Upper lobe of right lung (tissue), 1 donor: ENCODE measurements around the gene PIK3R6. TPM values are rescaled to one million over a fixed set of nuclear protein-coding genes. Genes with fewer than 3 reads are reported as not detected.

Experiments
- ATAC-seq: fragments of 200-7000 bp; cut with Tn5 transposase; one replicate; pipeline ENCODE4 v1.9.1; 2020; ENCODE audit warnings: mild to moderate bottlenecking, moderate library complexity
- DNase-seq: peaks from one replicate; pipeline ENCODE4 v3.0.0-alpha.2; 2020
- H3K27ac ChIP-seq: fragments of 200-600 bp; one replicate; pipeline ENCODE4 v1.8.0; 2022
- H3K27me3 ChIP-seq: fragments of 200-600 bp; one replicate; pipeline ENCODE4 v1.8.0; 2022; ENCODE audit warnings: mild to moderate bottlenecking
- H3K36me3 ChIP-seq: fragments of 200-600 bp; one replicate; pipeline ENCODE4 v1.8.0; 2022
- H3K4me1 ChIP-seq: fragments of 200-600 bp; one replicate; pipeline ENCODE4 v1.8.0; 2022
- H3K4me3 ChIP-seq: fragments of 200-600 bp; one replicate; pipeline ENCODE4 v1.8.0; 2022; ENCODE audit warnings: mild to moderate bottlenecking
- H3K9me3 ChIP-seq: fragments of 200-600 bp; one replicate; pipeline ENCODE4 v1.8.0; 2022
- CTCF ChIP-seq: fragments of 200-600 bp; IDR thresholded peaks from one replicate; pipeline ENCODE4 v1.8.0; 2022; ENCODE audit warnings: antibody characterized with exemption
- intact Hi-C: fragments of 100-400 bp; cut with DNase I; formaldehyde crosslinking; loops from one replicate; pipeline ENCODE4 v1.11.0; 2022
- total RNA-seq: library from RNA; stranded (reverse); fragmentation: NEBNext Ultra II Directional; extraction: Animal tissue kit (Norgen Biotek cat#: 25700); gene quantifications from one replicate; pipeline ENCODE4 v1.2.1, GENCODE V29; 2021
- donor health status: DM: no; HTN: yes; CAD: no; lungs with severe emphysema.

Gene PIK3R6
- total RNA-seq, 1 donor from 2014 or later, result 2.7 TPM

DNA sequence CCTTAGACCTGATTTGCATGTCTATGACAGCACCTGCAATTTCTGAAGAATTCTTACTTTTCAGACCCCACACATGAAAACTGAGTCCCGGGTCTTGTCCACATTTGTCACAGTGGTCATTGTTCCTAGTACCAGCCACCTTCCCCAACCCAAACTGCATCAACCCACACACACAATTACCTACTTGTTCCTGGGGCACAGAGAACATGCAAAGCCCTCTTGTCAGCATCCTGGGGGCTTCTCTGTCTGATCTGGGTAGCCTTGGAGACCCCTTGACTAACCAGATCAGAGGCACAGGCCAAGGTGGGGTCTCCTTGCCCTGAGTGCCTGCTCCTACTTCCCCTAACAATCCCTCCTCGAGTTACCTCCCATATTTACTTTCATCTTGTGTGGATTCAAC, 36.7 kb upstream of the PIK3R6 start:
- intact Hi-C loops, result no loop called here
- H3K9me3 ChIP-seq, result no peaks in the 10 kb centered on the region
- no peak for TF ChIP-seq CTCF
- no peak for ATAC-seq
- no peak for DNase-seq
- peaks cover 7% of the 10 kb centered on the region for H3K36me3 ChIP-seq
- no peaks in the 10 kb centered on the region for H3K27me3 ChIP-seq
- H3K4me1 ChIP-seq, result no peaks in the 10 kb centered on the region
- no peak overlapping the region for H3K4me3 ChIP-seq
- no peak overlapping the region for H3K27ac ChIP-seq

DNA sequence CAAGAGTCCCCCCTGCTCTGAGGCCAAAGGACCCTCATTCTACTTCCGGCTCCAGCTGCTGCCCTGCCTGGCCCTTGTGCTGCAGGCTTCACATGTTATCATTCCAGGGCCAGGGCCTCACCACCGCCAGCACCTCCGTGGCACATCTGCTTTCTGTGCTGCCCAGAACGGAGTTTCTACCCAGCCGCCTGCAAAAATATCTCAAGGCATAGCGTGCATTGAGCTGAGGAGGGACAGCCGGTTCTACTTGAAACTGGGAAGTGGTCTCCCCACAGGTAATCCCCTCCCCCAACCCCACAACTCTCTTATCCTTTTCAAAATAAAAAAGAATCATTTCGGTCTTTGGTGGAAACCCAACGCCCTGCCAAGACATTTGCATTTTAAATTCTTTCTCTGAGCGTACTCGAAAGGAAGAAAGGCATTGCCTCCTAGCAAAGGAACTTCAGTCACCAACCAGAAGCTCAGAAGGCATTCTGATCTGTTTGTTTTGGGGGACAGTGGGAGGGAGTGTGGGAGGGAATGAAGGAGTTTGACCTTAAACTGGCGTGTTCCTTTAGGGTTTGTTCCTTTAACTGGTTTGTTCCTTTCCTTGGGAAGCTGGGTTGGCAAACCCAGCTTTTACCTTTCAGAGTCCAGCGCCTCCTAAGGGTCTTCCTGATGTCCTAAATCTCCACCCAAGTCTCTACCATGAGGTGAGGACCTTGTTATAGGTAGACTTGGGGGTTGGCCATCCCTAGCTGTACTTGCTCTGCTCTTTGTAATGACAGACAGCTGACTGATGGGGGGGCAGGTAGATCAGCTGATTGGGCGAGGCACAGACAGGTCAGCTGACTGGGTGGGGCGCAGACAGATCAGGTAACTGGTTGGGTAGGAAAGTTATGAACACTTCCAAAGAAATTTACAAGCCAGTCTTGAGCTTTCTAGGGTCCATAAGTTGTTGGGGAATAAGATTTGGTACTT, 33.4 kb upstream of the PIK3R6 start:
- ATAC-seq, result no peak
- DNase-seq, result no peak

DNA sequence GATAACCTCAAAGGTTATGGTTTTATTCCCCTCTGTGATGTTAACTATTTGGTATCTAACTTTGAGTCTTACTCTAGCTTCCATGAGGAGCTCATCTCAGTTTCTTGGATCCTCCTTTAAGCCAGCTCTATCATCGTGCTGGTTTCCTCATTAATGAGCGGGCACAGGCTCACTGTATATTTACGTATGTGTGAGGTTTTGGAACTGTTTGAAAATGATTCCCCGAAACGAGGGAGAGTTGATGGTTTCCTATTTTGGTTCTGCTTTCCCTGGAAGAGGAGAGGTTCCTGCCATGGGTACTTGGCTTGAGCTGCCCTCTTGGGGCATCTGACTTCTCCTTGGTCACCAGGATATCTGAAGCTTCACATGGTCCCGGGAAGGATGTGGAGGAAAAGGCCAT, 32.7 kb upstream of the PIK3R6 start:
- peaks cover 7% of the 10 kb centered on the region for H3K36me3 ChIP-seq
- peaks cover 8% of the 10 kb centered on the region for H3K27me3 ChIP-seq

More for the DNA sequence above, 33.4 kb upstream of the PIK3R6 start:
- H3K27me3 ChIP-seq, result peaks cover 8% of the 10 kb centered on the region
- TF ChIP-seq CTCF, result no peak
- peaks cover 7% of the 10 kb centered on the region for H3K36me3 ChIP-seq
- H3K4me1 ChIP-seq, result no peaks in the 10 kb centered on the region
- intact Hi-C loops, result no loop called here
- H3K9me3 ChIP-seq, result no peaks in the 10 kb centered on the region
- H3K4me3 ChIP-seq, result no peak overlapping the region
- H3K27ac ChIP-seq, result no peak overlapping the region

GRCh38 chr17:8898636-8899035, 31.2 kb upstream of the PIK3R6 start:
- DNase-seq (no peak), ATAC-seq (no peak)
- Histone ChIP-seq H3K27ac (no peak overlapping the region), H3K9me3 (no peaks in the 10 kb centered on the region), H3K4me1 (no peaks in the 10 kb centered on the region), H3K4me3 (no peak overlapping the region), H3K36me3 (no peaks in the 10 kb centered on the region), H3K27me3 (peaks cover 14% of the 10 kb centered on the region)
- TF ChIP-seq CTCF, result no peak
- intact Hi-C loops, result no loop called here

More for the DNA sequence above, 32.7 kb upstream of the PIK3R6 start:
- H3K9me3 ChIP-seq, result no peaks in the 10 kb centered on the region
- ATAC-seq (no peak), DNase-seq (no peak)
- H3K27ac ChIP-seq, result no peak overlapping the region
- TF ChIP-seq CTCF, result no peak
- H3K4me3 ChIP-seq, result no peak overlapping the region
- intact Hi-C loops, result no loop called here
- no peaks in the 10 kb centered on the region for H3K4me1 ChIP-seq

- ATAC-seq (no peak), DNase-seq (no peak)
- H3K27me3 ChIP-seq, result peaks cover 15% of the 10 kb centered on the region
- no peaks in the 10 kb centered on the region for H3K9me3 ChIP-seq
- H3K36me3 ChIP-seq, result no peaks in the 10 kb centered on the region
- TF ChIP-seq CTCF, result no peak
- H3K27ac ChIP-seq, result no peak overlapping the region
- no peak overlapping the region for H3K4me3 ChIP-seq
- H3K4me1 ChIP-seq, result no peaks in the 10 kb centered on the region
- intact Hi-C loops, result no loop called here
Measured at GRCh38 chr17:8898126-8898525, 30.7 kb upstream of the PIK3R6 start.
